Left ventricle myocardium inferior (tissue), 1 donor: Measurements from ENCODE around the gene GRIN3A. TPM values are rescaled to one million over a fixed set of nuclear protein-coding genes. Genes with fewer than 3 reads are reported as not detected.
"Not testable (repeated sequence)": the region's sequence is repeated elsewhere in the genome, so short reads cannot be mapped to it uniquely, and the experiment has no call there.

Source experiments
- DNase-seq: peaks from one replicate; pipeline ENCODE4 v3.0.0-alpha.2; 2020
- H3K27ac ChIP-seq: fragments of 200-600 bp; replicated peaks from 2 replicates; pipeline ENCODE4 v1.8.0; 2021
- H3K27me3 ChIP-seq: fragments of 200-600 bp; 2 replicates; pipeline ENCODE4 v1.8.0; 2021; ENCODE audit warnings: low read depth
- H3K36me3 ChIP-seq: fragments of 200-600 bp; 2 replicates; pipeline ENCODE4 v1.8.0; 2021
- H3K4me1 ChIP-seq: fragments of 200-600 bp; 2 replicates; pipeline ENCODE4 v1.8.0; 2021
- H3K4me3 ChIP-seq: fragments of 200-600 bp; 2 replicates; pipeline ENCODE4 v1.8.0; 2021; ENCODE audit warnings: mild to moderate bottlenecking, moderate library complexity
- H3K9me3 ChIP-seq: fragments of 200-600 bp; replicated peaks from 2 replicates; pipeline ENCODE4 v1.8.0; 2021
- CTCF ChIP-seq: fragments of 200-600 bp; IDR thresholded peaks from 2 replicates; pipeline ENCODE4 v1.8.0; 2021; ENCODE audit warnings: antibody characterized with exemption, mild to moderate bottlenecking, borderline replicate concordance
- intact Hi-C: fragments of 100-400 bp; cut with micrococcal nuclease; formaldehyde crosslinking; loops from one replicate; pipeline ENCODE4 v1.11.0; 2022
- total RNA-seq: library from RNA; stranded (reverse); fragmentation: NEBNext Ultra II Directional; extraction: Animal tissue kit (Norgen Biotek cat#: 25700); gene quantifications from one replicate; pipeline ENCODE4 v1.2.1, GENCODE V29; 2021
- donor health status: DM: no; HTN: yes; CAD: no; lungs with severe emphysema.

GRIN3A gene
- total RNA-seq, 1 donor from 2014 or later: 0.49 TPM

DNA sequence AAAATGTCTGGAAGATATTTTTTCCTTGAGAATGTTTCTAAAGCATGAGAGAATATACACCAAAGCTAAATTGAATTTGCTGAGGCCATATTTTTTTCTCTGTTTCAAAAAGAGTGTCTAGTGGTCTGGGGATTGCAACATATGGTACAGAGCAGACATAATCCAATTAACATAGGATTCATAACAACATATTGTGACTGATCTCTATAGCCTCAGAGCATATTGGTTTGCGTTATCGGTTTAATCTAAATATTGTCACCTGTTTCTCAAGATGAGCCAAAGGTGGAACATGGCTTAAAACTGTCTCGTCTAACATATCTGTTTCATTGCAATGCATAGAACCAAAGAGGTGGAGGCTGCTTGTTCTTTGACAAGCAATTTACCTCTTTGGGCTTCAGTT, 147.5 kb downstream of the GRIN3A start:
- H3K27ac ChIP-seq: no peak overlapping the region
- H3K36me3 ChIP-seq: no peaks in the 10 kb centered on the region
- no peaks in the 10 kb centered on the region for H3K4me1 ChIP-seq
- DNase-seq: no peak
- H3K27me3 ChIP-seq: peaks cover 17% of the 10 kb centered on the region
- intact Hi-C loops: no loop called here
- no peak overlapping the region for H3K4me3 ChIP-seq
- no peaks in the 10 kb centered on the region for H3K9me3 ChIP-seq
- TF ChIP-seq CTCF: no peak

DNA sequence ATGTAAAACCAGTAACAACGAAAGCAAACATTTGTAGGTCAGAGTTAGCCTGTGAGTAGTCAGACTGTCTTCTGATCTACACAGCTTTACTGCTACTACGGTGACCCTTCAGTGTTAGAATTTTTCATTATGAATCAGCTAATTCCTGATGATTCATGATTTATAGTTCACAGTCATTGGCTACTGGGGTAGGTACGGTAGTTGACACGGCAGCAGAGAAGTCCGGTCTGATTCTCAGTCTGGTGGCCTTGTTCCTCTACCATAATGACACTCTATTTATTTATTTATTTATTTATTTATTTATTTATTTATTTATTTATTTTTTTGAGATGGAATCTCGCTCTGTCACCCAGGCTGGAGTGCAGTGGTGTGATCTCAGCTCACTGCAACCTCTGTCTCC, 148.4 kb downstream of the GRIN3A start:
- H3K36me3 ChIP-seq, H3K9me3 ChIP-seq, H3K4me3 ChIP-seq, DNase-seq, H3K27me3 ChIP-seq, H3K27ac ChIP-seq, H3K4me1 ChIP-seq, intact Hi-C loops: not testable (repeated sequence)

- no peak for TF ChIP-seq CTCF
- Histone ChIP-seq H3K4me1 (no peaks in the 10 kb centered on the region), H3K9me3 (no peaks in the 10 kb centered on the region), H3K27ac (no peak overlapping the region), H3K27me3 (no peaks in the 10 kb centered on the region), H3K4me3 (no peak overlapping the region), H3K36me3 (no peaks in the 10 kb centered on the region)
- intact Hi-C loops: no loop called here
- DNase-seq: no peak
These were observed 151.0 kb downstream of the GRIN3A start for GRCh38 chr9:101587332-101588043.

GRCh38 chr9:101586651-101587050, 151.8 kb downstream of the GRIN3A start:
- Histone ChIP-seq H3K27me3 (no peaks in the 10 kb centered on the region), H3K4me3 (no peak overlapping the region), H3K36me3 (no peaks in the 10 kb centered on the region), H3K27ac (no peak overlapping the region), H3K9me3 (no peaks in the 10 kb centered on the region), H3K4me1 (no peaks in the 10 kb centered on the region)
- no peak for TF ChIP-seq CTCF
- no peak for DNase-seq
- intact Hi-C loops: no loop called here

- H3K36me3 ChIP-seq: no peaks in the 10 kb centered on the region
- no peak for DNase-seq
- no peaks in the 10 kb centered on the region for H3K27me3 ChIP-seq
- H3K9me3 ChIP-seq: no peaks in the 10 kb centered on the region
- H3K4me1 ChIP-seq: no peaks in the 10 kb centered on the region
- no peak overlapping the region for H3K4me3 ChIP-seq
- TF ChIP-seq CTCF: no peak
- H3K27ac ChIP-seq: no peak overlapping the region
- intact Hi-C loops: no loop called here
These were observed 152.7 kb downstream of the GRIN3A start for GRCh38 chr9:101585740-101586139.

DNA sequence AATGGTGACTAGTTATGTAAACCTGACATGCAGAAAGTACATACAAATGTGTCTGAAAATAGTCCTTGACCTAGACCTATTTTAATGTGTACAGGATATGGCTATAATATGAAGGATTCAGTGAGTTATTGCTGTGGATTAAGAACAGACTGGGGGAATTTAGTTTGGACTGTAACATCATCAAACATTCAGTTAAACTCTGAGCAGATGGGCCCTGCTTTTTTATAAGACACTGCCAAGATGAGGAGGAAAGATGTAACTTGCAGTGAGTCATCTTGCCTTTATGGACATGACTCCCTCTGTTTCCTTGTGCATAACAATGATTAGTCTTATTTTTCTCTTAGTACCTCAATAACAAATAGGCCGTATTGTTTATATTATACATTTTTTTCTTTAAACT, 155.9 kb downstream of the GRIN3A start:
- intact Hi-C loops: no loop called here
- DNase-seq: no peak
- H3K27me3 ChIP-seq: no peaks in the 10 kb centered on the region
- no peak overlapping the region for H3K27ac ChIP-seq
- H3K4me3 ChIP-seq: no peak overlapping the region
- no peak for TF ChIP-seq CTCF
- H3K36me3 ChIP-seq: no peaks in the 10 kb centered on the region
- H3K4me1 ChIP-seq: no peaks in the 10 kb centered on the region
- no peaks in the 10 kb centered on the region for H3K9me3 ChIP-seq
